ENCODE measurements around the gene NDUFAF8.

Gene NDUFAF8

GRCh38 chr17:81257533-81257932 is 18.4 kb downstream of the NDUFAF8 start:
- no peak overlapping the region for H3K27ac Mint-ChIP-seq
- no peaks in the 10 kb centered on the region for H3K9me3 Mint-ChIP-seq
- H3K4me3 Mint-ChIP-seq, result no peak overlapping the region
- H3K27me3 Mint-ChIP-seq (ENCODE audit: low read depth), result no peaks in the 10 kb centered on the region
- H3K36me3 Mint-ChIP-seq (ENCODE audit: low read depth), result peaks cover 5% of the 10 kb centered on the region
- H3K4me1 Mint-ChIP-seq (ENCODE audit: low read depth), result peaks cover 9% of the 10 kb centered on the region

DNA sequence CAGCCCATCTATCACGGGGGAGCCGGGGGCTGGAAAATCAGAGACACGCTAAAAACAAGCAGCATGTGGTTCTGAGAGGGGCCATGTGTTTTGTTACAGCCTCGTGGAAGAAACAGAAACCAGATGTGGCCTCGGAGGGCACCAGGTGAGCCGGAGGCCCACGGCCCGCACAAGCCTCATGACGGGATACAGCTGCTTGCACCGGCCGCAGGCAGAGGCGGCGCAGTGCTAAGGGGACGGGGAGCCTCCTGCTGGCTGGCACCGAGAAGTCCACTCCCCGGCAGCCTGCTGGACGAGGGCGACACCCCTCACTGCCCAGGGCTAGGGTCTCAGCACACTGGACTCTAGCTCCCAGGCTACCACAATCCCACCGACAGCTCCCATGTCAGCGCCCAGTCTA is 19.2 kb downstream of the NDUFAF8 start:
- Mint-ChIP-seq H3K4me1 (ENCODE audit: low read depth) (peaks cover 6% of the 10 kb centered on the region), H3K27ac (no peak overlapping the region), H3K4me3 (no peak overlapping the region), H3K9me3 (no peaks in the 10 kb centered on the region), H3K27me3 (ENCODE audit: low read depth) (no peaks in the 10 kb centered on the region), H3K36me3 (ENCODE audit: low read depth) (peaks cover 2% of the 10 kb centered on the region)

DNA sequence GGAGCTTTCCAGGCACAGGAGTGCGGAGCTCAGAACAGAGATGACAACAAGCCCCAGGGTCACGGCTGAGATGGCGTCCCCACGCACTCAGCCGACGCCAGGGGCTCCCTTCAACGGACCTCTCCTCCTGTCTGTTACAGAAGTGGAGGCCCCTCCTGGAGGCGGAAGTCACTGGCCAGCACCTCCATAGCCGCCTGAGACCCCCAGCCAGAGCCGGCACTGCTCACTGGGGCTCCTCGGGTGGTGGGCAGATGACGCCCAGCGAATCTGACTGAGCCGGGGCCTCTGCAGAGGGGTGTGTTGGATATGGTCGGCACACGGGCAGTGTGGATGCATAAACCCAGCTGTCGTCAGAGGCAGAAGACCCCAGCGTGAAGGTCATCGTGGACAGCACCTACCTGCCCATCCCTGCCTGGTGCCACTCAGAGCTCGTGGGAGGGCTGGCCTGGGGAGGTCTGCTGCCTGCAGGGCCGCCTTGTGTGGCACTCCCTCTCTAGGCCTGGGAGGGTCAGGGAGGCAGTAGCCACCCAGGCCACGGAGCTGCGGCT is 20.0 kb downstream of the NDUFAF8 start:
- Mint-ChIP-seq H3K9me3 (no peaks in the 10 kb centered on the region), H3K27me3 (ENCODE audit: low read depth) (no peaks in the 10 kb centered on the region), H3K36me3 (ENCODE audit: low read depth) (no peaks in the 10 kb centered on the region), H3K4me1 (ENCODE audit: low read depth) (no peaks in the 10 kb centered on the region), H3K4me3 (no peak overlapping the region), H3K27ac (no peak overlapping the region)

DNA sequence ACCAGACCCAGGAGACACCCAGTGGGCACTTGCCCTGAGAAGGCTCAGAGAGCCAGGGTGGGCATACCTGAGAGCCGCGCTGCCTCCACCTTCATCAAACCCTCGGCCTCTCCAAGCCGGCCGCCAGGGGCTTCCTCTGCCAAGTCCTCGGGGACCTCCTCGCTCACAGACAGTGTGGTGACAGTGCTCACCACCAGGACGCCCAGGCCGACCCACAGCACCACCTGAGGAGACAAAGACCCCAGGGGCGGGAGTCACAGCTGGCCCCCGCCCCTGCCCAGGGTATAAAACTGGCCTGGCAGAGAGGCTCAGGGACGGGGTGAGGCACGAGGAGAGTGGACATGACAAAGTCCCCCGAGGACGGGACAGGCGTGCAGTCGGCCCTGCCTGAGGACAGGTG is 21.1 kb downstream of the NDUFAF8 start:
- no peaks in the 10 kb centered on the region for H3K4me1 Mint-ChIP-seq (ENCODE audit: low read depth)

GRCh38 chr17:81260641-81261040 is 21.5 kb downstream of the NDUFAF8 start:
- Mint-ChIP-seq H3K27me3 (ENCODE audit: low read depth) (no peaks in the 10 kb centered on the region), H3K36me3 (ENCODE audit: low read depth) (peaks cover 4% of the 10 kb centered on the region)

More for the DNA sequence above, 21.1 kb downstream of the NDUFAF8 start:
- H3K9me3 Mint-ChIP-seq, result no peaks in the 10 kb centered on the region
- no peak overlapping the region for H3K4me3 Mint-ChIP-seq
- H3K27me3 Mint-ChIP-seq (ENCODE audit: low read depth), result no peaks in the 10 kb centered on the region
- no peaks in the 10 kb centered on the region for H3K36me3 Mint-ChIP-seq (ENCODE audit: low read depth)
- no peak overlapping the region for H3K27ac Mint-ChIP-seq

DNA sequence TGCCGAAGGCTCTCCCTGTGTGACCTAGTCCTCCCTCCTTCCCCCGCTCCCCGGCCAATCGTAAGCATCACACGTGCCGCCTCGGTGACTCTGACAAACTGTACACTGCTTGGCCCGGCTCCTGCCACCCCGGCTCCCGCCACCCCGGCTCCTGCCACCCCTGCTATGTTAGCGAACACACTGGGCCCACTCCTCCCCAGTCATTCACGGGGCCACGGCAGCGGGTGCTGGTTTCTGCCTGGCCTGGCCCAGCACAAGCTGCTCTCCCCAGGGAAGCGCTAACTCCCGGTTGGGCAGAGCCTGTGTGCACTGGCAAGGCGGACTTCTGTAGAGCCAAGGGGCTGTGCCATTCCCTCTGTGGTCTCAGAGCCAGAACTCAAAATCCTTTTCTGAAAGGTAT is 22.0 kb downstream of the NDUFAF8 start:
- Mint-ChIP-seq H3K27ac (no peak overlapping the region), H3K9me3 (no peaks in the 10 kb centered on the region), H3K4me1 (ENCODE audit: low read depth) (no peaks in the 10 kb centered on the region), H3K36me3 (ENCODE audit: low read depth) (peaks cover 7% of the 10 kb centered on the region), H3K27me3 (ENCODE audit: low read depth) (no peaks in the 10 kb centered on the region), H3K4me3 (no peak overlapping the region)

More at GRCh38 chr17:81260641-81261040, 21.5 kb downstream of the NDUFAF8 start:
- Mint-ChIP-seq H3K27ac (no peak overlapping the region), H3K4me3 (no peak overlapping the region), H3K4me1 (ENCODE audit: low read depth) (no peaks in the 10 kb centered on the region), H3K9me3 (no peaks in the 10 kb centered on the region)

GRCh38 chr17:81261582-81262336 is 22.6 kb downstream of the NDUFAF8 start:
- no peaks in the 10 kb centered on the region for H3K27me3 Mint-ChIP-seq (ENCODE audit: low read depth)
- H3K4me1 Mint-ChIP-seq (ENCODE audit: low read depth), result peaks cover under 1% of the 10 kb centered on the region
- H3K9me3 Mint-ChIP-seq, result no peaks in the 10 kb centered on the region
- no peak overlapping the region for H3K4me3 Mint-ChIP-seq
- peaks cover 9% of the 10 kb centered on the region for H3K36me3 Mint-ChIP-seq (ENCODE audit: low read depth)
- H3K27ac Mint-ChIP-seq, result no peak overlapping the region

- peaks cover 2% of the 10 kb centered on the region for H3K4me1 Mint-ChIP-seq (ENCODE audit: low read depth)
- no peak overlapping the region for H3K4me3 Mint-ChIP-seq
- H3K9me3 Mint-ChIP-seq, result no peaks in the 10 kb centered on the region
- H3K27ac Mint-ChIP-seq, result no peak overlapping the region
- H3K27me3 Mint-ChIP-seq (ENCODE audit: low read depth), result no peaks in the 10 kb centered on the region
- H3K36me3 Mint-ChIP-seq (ENCODE audit: low read depth), result peaks cover 18% of the 10 kb centered on the region
Observed at GRCh38 chr17:81263371-81264181, 24.5 kb downstream of the NDUFAF8 start.

DNA sequence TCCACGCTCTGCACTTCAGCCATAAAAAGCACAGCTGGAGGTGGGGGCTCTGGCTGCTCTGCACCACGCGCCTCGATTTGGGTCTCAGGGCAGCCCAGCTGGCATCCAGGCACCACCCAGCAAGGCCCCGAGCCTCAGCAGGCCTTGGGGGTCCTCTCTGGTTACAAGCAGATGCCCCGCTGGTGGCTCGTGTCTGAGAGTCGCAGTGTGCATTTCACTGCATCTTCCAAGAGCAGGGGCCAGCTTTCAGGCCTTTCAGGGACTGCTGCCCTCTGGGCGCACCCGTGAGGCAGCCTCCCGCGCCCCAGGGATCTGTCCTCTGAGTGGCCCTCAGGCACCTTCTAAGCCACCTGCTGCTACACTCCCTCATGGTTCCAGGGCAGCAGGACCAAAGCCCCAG is 25.5 kb downstream of the NDUFAF8 start:
- no peaks in the 10 kb centered on the region for H3K27me3 Mint-ChIP-seq (ENCODE audit: low read depth)
- H3K27ac Mint-ChIP-seq, result no peak overlapping the region
- H3K9me3 Mint-ChIP-seq, result no peaks in the 10 kb centered on the region

GRCh38 chr17:81265576-81265975 is 26.5 kb downstream of the NDUFAF8 start:
- no peak overlapping the region for H3K4me3 Mint-ChIP-seq
- H3K4me1 Mint-ChIP-seq (ENCODE audit: low read depth), result peaks cover 2% of the 10 kb centered on the region
- H3K27me3 Mint-ChIP-seq (ENCODE audit: low read depth), result no peaks in the 10 kb centered on the region
- peaks cover 30% of the 10 kb centered on the region for H3K36me3 Mint-ChIP-seq (ENCODE audit: low read depth)
- H3K27ac Mint-ChIP-seq, result no peak overlapping the region
- H3K9me3 Mint-ChIP-seq, result no peaks in the 10 kb centered on the region

More for the DNA sequence above, 25.5 kb downstream of the NDUFAF8 start:
- peaks cover 27% of the 10 kb centered on the region for H3K36me3 Mint-ChIP-seq (ENCODE audit: low read depth)
- no peak overlapping the region for H3K4me3 Mint-ChIP-seq
- peaks cover 2% of the 10 kb centered on the region for H3K4me1 Mint-ChIP-seq (ENCODE audit: low read depth)

DNA sequence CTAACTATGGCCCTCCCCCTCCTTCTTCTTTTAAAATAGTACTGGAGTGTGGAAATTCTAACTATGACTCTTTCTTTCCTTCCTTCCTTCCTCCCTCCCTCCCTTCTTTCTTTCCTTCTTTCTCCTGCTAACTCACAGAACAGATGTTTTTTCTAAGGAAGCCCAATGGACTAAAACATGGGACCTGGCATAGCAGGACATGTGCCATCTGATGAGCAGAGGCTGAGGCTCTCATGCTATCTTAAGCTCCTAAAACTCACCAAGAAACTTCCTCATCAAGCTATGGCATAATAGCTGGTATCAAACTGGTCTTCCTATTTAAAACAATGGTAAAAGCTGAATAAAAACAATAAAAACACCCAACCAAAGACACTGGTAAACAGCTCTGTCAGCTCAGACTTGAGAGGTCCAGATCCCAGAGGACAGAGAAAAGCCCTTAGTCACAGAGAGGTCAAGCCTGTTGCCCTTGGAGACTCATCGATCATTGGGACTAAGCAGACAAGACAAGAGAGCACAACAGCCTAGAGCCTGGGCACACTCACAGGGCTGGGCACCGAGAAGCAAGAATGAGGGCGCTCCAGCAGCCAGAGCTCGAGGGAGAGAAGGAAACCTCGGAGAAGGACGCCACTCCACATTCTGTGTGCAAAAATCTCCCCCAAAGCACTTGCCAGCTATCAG is 28.4 kb downstream of the NDUFAF8 start:
- no peaks in the 10 kb centered on the region for H3K9me3 Mint-ChIP-seq
- peaks cover 2% of the 10 kb centered on the region for H3K4me1 Mint-ChIP-seq (ENCODE audit: low read depth)
- H3K27ac Mint-ChIP-seq, result no peak overlapping the region
- peaks cover 34% of the 10 kb centered on the region for H3K36me3 Mint-ChIP-seq (ENCODE audit: low read depth)
- no peak overlapping the region for H3K4me3 Mint-ChIP-seq
- no peaks in the 10 kb centered on the region for H3K27me3 Mint-ChIP-seq (ENCODE audit: low read depth)

DNA sequence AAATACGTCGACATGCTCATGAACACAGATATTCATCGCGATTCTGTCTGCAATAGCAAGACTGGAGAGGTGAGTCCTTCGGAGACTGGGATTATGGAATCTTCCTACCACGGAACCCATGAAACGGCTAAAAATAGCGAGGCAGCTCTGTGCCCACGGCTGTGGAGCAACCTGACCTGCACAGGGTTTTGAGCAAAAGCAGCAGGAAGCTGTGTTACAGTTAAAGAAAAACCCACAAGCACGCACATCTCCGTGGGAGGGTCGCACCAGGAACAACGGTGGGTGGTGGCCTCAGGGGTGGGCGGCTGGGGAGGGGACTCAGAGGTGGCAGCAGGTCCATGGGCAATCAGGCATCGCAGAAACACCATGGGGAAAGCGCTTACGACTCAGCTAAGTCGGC is 31.2 kb downstream of the NDUFAF8 start:
- Mint-ChIP-seq H3K36me3 (ENCODE audit: low read depth) (peaks cover 38% of the 10 kb centered on the region), H3K4me1 (ENCODE audit: low read depth) (peaks cover 4% of the 10 kb centered on the region), H3K9me3 (no peaks in the 10 kb centered on the region), H3K4me3 (no peak overlapping the region), H3K27me3 (ENCODE audit: low read depth) (no peaks in the 10 kb centered on the region), H3K27ac (no peak overlapping the region)

GRCh38 chr17:81271226-81271625 is 32.1 kb downstream of the NDUFAF8 start:
- Mint-ChIP-seq H3K36me3 (ENCODE audit: low read depth) (peaks cover 34% of the 10 kb centered on the region), H3K27me3 (ENCODE audit: low read depth) (no peaks in the 10 kb centered on the region), H3K27ac (no peak overlapping the region), H3K4me1 (ENCODE audit: low read depth) (peaks cover 4% of the 10 kb centered on the region), H3K4me3 (no peak overlapping the region), H3K9me3 (no peaks in the 10 kb centered on the region)

DNA sequence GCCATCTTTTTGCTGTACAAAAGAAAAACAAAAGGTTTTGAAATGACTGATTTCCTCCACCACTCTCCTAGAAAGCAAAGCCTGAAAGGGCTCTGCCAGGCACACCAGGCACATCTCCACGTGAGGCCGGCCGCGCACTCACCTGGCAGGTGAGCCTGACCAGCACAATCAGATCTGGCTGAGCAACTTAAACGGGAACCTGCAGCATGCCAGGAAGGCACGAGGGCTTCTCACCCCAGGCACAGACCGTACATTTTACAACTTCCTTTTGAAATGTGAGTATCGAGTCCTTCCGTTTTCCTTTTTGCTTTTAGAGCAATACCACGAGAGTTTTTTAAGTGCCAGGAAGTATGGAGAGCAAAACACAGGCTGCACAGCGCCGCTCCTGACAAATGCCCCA is 33.5 kb downstream of the NDUFAF8 start:
- H3K9me3 Mint-ChIP-seq, result no peaks in the 10 kb centered on the region
- H3K27ac Mint-ChIP-seq, result peak overlapping the region; percentile 34
- peaks cover 32% of the 10 kb centered on the region for H3K36me3 Mint-ChIP-seq (ENCODE audit: low read depth)
- H3K27me3 Mint-ChIP-seq (ENCODE audit: low read depth), result no peaks in the 10 kb centered on the region
- no peak overlapping the region for H3K4me3 Mint-ChIP-seq
- H3K4me1 Mint-ChIP-seq (ENCODE audit: low read depth), result peaks cover 2% of the 10 kb centered on the region

Measured in T-helper 1 cell treated with Interleukin-12 subunit alpha and Interleukin-12 subunit beta and Interleukin-4 antibody, amounts not matched to agents 30 μg/mL and 1 μg/mL, for 36 hours (primary cell).